ENCODE results near the gene NOP53.

Gene NOP53

DNA sequence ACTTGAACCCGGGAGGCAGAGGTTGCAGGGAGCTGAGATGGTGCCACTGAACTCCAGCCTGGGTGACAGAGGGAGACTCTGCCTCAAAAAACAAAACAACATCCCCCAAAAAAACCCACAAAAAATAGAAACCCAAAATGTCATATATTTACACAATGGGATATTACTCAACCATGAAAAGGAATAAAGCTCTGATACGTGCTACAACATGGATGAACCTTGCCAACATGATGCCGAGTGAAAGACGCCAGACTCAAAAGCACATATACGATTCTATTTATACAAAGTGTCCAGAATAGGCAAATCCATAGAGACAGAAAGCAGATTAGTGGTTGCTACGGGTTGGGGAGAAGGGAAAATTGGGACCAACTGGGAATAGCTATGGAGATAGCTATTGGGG is 61.1 kb downstream of the NOP53 start:
- no peak for DNase-seq (ENCODE audit: low spot score)

Data from iPS-NIHi11 (cell line).